H9 (cell line): Measurements from ENCODE around the gene CEP68. TPM values are rescaled to one million over a fixed set of nuclear protein-coding genes. Genes with fewer than 3 reads are reported as not detected.

Experiments
- DNase-seq: peaks from one replicate; pipeline ENCODE4 v3.0.0-alpha.2; 2017
- H2AFZ ChIP-seq: one replicate; pipeline ENCODE4 v1.6.1; 2013; ENCODE audit warnings: mild to moderate bottlenecking, low read length, control low read depth, moderate library complexity
- H2AK5ac ChIP-seq: 2 replicates; pipeline ENCODE4 v1.6.1; 2013; ENCODE audit warnings: low read length, control low read depth, mixed read lengths; ENCODE audit not compliant: insufficient read length
- H2BK120ac ChIP-seq: one replicate; pipeline ENCODE4 v1.6.1; 2013; ENCODE audit warnings: low read depth, mild to moderate bottlenecking, low read length, control low read depth, inconsistent platforms; ENCODE audit not compliant: poor library complexity, severe bottlenecking
- H2BK12ac ChIP-seq: 2 replicates; pipeline ENCODE4 v1.6.1; 2013; ENCODE audit warnings: low read length, control low read depth, mixed read lengths, low read depth; ENCODE audit not compliant: insufficient read length
- H2BK15ac ChIP-seq: 2 replicates; pipeline ENCODE4 v1.6.1; 2013; ENCODE audit warnings: low read depth, low read length, control low read depth
- H2BK20ac ChIP-seq: one replicate; pipeline ENCODE4 v1.6.1; 2013; ENCODE audit warnings: low read depth, mild to moderate bottlenecking, low read length, control low read depth, inconsistent platforms; ENCODE audit not compliant: poor library complexity, severe bottlenecking
- H2BK5ac ChIP-seq: 2 replicates; pipeline ENCODE4 v1.6.1; 2013; ENCODE audit warnings: low read length, control low read depth, mixed read lengths; ENCODE audit not compliant: insufficient read length
- H3K14ac ChIP-seq: 2 replicates; pipeline ENCODE4 v1.6.1; 2013; ENCODE audit warnings: low read length, control low read depth; ENCODE audit not compliant: insufficient read depth
- H3K18ac ChIP-seq: 2 replicates; pipeline ENCODE4 v1.6.1; 2013; ENCODE audit warnings: low read depth, mild to moderate bottlenecking, mixed read lengths, low read length, control low read depth; ENCODE audit not compliant: insufficient read length
- H3K23ac ChIP-seq: 2 replicates; pipeline ENCODE4 v1.6.1; 2013; ENCODE audit warnings: low read length, control low read depth, mixed read lengths, low read depth; ENCODE audit not compliant: insufficient read length
- H3K23me2 ChIP-seq: 2 replicates; pipeline ENCODE4 v1.6.1; 2013; ENCODE audit warnings: low read depth, mild to moderate bottlenecking, mixed read lengths, low read length, control low read depth; ENCODE audit not compliant: insufficient read length, poor library complexity, severe bottlenecking
- H3K27ac ChIP-seq: 2 replicates; pipeline ENCODE4 v1.5.1; 2013; ENCODE audit warnings: low read length, control low read depth, mixed read lengths, low read depth; ENCODE audit not compliant: insufficient read length
- H3K27me3 ChIP-seq: 2 replicates; pipeline ENCODE4 v1.6.1; 2013; ENCODE audit warnings: low read length, control low read depth, inconsistent platforms; ENCODE audit not compliant: insufficient read depth
- H3K4ac ChIP-seq: 2 replicates; pipeline ENCODE4 v1.6.1; 2013; ENCODE audit warnings: low read depth, mild to moderate bottlenecking, control low read depth, inconsistent platforms, low read length, moderate library complexity
- H3K4me1 ChIP-seq: 2 replicates; pipeline ENCODE4 v1.6.1; 2013; ENCODE audit warnings: low read length, control low read depth, inconsistent platforms; ENCODE audit not compliant: insufficient read depth
- H3K4me2 ChIP-seq: 2 replicates; pipeline ENCODE4 v1.6.1; 2013; ENCODE audit warnings: low read length, control low read depth, mixed read lengths; ENCODE audit not compliant: insufficient read length, insufficient read depth
- H3K56ac ChIP-seq: 2 replicates; pipeline ENCODE4 v1.6.1; 2013; ENCODE audit warnings: low read depth, mild to moderate bottlenecking, mixed read lengths, low read length, control low read depth; ENCODE audit not compliant: insufficient read length
- H3K79me1 ChIP-seq: 2 replicates; pipeline ENCODE4 v1.6.1; 2013; ENCODE audit warnings: low read depth, mild to moderate bottlenecking, moderate library complexity, low read length, control low read depth, inconsistent platforms; ENCODE audit not compliant: insufficient read depth, poor library complexity, severe bottlenecking
- H3K79me2 ChIP-seq: 2 replicates; pipeline ENCODE4 v1.6.1; 2013; ENCODE audit warnings: low read length, control low read depth, inconsistent platforms; ENCODE audit not compliant: insufficient read depth
- H3K9ac ChIP-seq: 2 replicates; pipeline ENCODE4 v1.6.1; 2013; ENCODE audit warnings: low read length, control low read depth, mixed read lengths; ENCODE audit not compliant: insufficient read length; ENCODE audit errors: extremely low read depth
- H3K9me3 ChIP-seq: one replicate; pipeline ENCODE4 v1.6.1; 2013; ENCODE audit warnings: low read depth, low read length, inconsistent platforms; ENCODE audit not compliant: control insufficient read depth
- H3T11ph ChIP-seq: one replicate; pipeline ENCODE4 v1.6.1; 2013; ENCODE audit warnings: mild to moderate bottlenecking, low read length, control low read depth, inconsistent platforms
- H4K20me1 ChIP-seq: one replicate; pipeline ENCODE4 v1.6.1; 2013; ENCODE audit not compliant: control insufficient read depth, insufficient read length, insufficient read depth
- H4K5ac ChIP-seq: 2 replicates; pipeline ENCODE4 v1.6.1; 2013; ENCODE audit warnings: low read depth, mild to moderate bottlenecking, mixed read lengths, low read length, control low read depth; ENCODE audit not compliant: insufficient read length
- H4K8ac ChIP-seq: replicated peaks from 2 replicates; pipeline ENCODE4 v1.6.1; 2013; ENCODE audit warnings: low read length, control low read depth, mixed read lengths, low read depth; ENCODE audit not compliant: insufficient read length
- H4K91ac ChIP-seq: 2 replicates; pipeline ENCODE4 v1.6.1; 2013; ENCODE audit warnings: low read depth, mild to moderate bottlenecking, moderate library complexity, mixed read lengths, low read length, control low read depth; ENCODE audit not compliant: insufficient read length
- H3K27ac Mint-ChIP-seq, 3 experiments: 2 replicates in 2 of 3; 3 replicates in 1 of 3; pipeline ENCODE4 v1.8.0; 2020 to 2021; ENCODE audit warnings: mixed read lengths in 3 of 3, mild to moderate bottlenecking in 1 of 3, moderate library complexity in 1 of 3
- H3K27me3 Mint-ChIP-seq: 2 replicates; pipeline ENCODE4 v1.8.0; 2021; ENCODE audit warnings: low read depth, mild to moderate bottlenecking, moderate library complexity, mixed read lengths
- H3K36me3 Mint-ChIP-seq, 3 experiments: 2 replicates in 2 of 3; 3 replicates in 1 of 3; pipeline ENCODE4 v1.8.0; 2020 to 2021; ENCODE audit warnings: low read depth in 3 of 3, mixed read lengths in 3 of 3; ENCODE audit not compliant: insufficient read depth in 1 of 3
- H3K4me1 Mint-ChIP-seq, 2 experiments: 2 replicates each; pipeline ENCODE4 v1.8.0; 2020; ENCODE audit warnings: mixed read lengths in 2 of 2
- H3K4me3 Mint-ChIP-seq, 2 experiments: 2 replicates in 1 of 2; 3 replicates in 1 of 2; pipeline ENCODE4 v1.8.0; 2020 to 2021; ENCODE audit warnings: mild to moderate bottlenecking in 2 of 2, mixed read lengths in 2 of 2, moderate library complexity in 1 of 2
- H3K9me3 Mint-ChIP-seq, 2 experiments: 2 replicates in 1 of 2; 3 replicates in 1 of 2; pipeline ENCODE4 v1.8.0; 2020; ENCODE audit warnings: mild to moderate bottlenecking in 2 of 2, mixed read lengths in 2 of 2, moderate library complexity in 1 of 2
- WGBS: extraction: QIAGEN DNeasy Blood & Tissue Kit; methylation state at CpG from one replicate; pipeline ENCODE4 v1.1.7; 2013; ENCODE audit warnings: missing lambda C conversion rate, low lambda C conversion rate, mixed read lengths; ENCODE audit not compliant: insufficient read length; ENCODE audit errors: extremely low coverage; 5-methylcytosine and 5-hydroxymethylcytosine counted together
- total RNA-seq: library from RNA; stranded (reverse); gene quantifications from 2 replicates; pipeline ENCODE4 v1.2.1, GENCODE V29; 2021
- TF ChIP-seq, protein P1 (sequence below): fragments of 200-600 bp; sonication (generic); conservative IDR thresholded peaks from 3 replicates; pipeline ENCODE4 v1.8.0; 2021; ENCODE audit warnings: antibody characterized with exemption, mild to moderate bottlenecking

The CEP68 gene
- total RNA-seq, 1 experiment from 2014 or later, result 20.2 TPM

DNA sequence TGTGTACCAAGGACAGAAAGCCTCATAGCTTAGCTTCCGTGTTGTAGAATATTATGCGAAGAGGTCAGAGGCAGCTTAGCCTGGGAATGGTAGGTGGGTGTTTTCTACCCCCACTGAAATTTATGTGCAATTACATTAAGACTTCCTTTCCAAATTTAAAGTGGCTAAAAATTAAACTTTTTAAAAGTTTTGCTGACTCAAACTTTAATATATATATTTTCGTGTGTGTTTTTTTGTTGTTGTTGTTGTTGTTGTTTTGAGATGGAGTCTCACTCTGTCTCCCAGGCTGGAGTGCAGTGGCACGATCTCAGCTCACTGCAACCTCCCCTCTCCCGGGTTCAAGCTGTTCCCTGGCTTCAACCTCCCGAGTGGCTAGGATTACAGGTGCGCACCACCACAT is 77.9 kb downstream of the CEP68 start:
- Histone ChIP-seq H2BK5ac (no peak overlapping the region), H4K8ac (no peak overlapping the region), H3K14ac (no peak overlapping the region), H3T11ph (no peak overlapping the region), H2AK5ac (no peak overlapping the region), H4K20me1 (no peaks in the 10 kb centered on the region), H3K27me3 (no peaks in the 10 kb centered on the region), H3K56ac (no peak overlapping the region), H3K4ac (no peak overlapping the region), H3K18ac (no peak overlapping the region), H3K23ac (no peak overlapping the region), H4K91ac (no peak overlapping the region), H3K27ac (no peak overlapping the region), H4K5ac (no peak overlapping the region), H2BK12ac (no peak overlapping the region), H3K79me1 (no peaks in the 10 kb centered on the region), H2BK120ac (no peak overlapping the region), H2BK20ac (no peak overlapping the region), H3K23me2 (no peaks in the 10 kb centered on the region), H2BK15ac (no peak overlapping the region), H2AFZ (no peak overlapping the region), H3K79me2 (peaks cover 3% of the 10 kb centered on the region; the same call in 1 of the 2 replicates), H3K9me3 (no peaks in the 10 kb centered on the region), H3K9ac (no peak overlapping the region), H3K4me2 (no peak overlapping the region), H3K4me1 (no peaks in the 10 kb centered on the region)
- H3K36me3 Mint-ChIP-seq, result peaks cover 0 to 3% (median 0%) of the 10 kb centered on the region in 3 experiments; a peak in 2 of 7 replicates
- H3K27me3 Mint-ChIP-seq, result no peaks in the 10 kb centered on the region
- H3K4me1 Mint-ChIP-seq, result peaks cover under 1 to 13% of the 10 kb centered on the region in 2 experiments
- H3K4me3 Mint-ChIP-seq, result no peak overlapping the region
- no peak overlapping the region for H3K27ac Mint-ChIP-seq
- no CpG with 5 or more reads among the region's 7 CpGs for WGBS
- no peaks in the 10 kb centered on the region; a peak in 1 of 5 replicates for H3K9me3 Mint-ChIP-seq
- no peak for DNase-seq
- TF ChIP-seq, protein P1, sequence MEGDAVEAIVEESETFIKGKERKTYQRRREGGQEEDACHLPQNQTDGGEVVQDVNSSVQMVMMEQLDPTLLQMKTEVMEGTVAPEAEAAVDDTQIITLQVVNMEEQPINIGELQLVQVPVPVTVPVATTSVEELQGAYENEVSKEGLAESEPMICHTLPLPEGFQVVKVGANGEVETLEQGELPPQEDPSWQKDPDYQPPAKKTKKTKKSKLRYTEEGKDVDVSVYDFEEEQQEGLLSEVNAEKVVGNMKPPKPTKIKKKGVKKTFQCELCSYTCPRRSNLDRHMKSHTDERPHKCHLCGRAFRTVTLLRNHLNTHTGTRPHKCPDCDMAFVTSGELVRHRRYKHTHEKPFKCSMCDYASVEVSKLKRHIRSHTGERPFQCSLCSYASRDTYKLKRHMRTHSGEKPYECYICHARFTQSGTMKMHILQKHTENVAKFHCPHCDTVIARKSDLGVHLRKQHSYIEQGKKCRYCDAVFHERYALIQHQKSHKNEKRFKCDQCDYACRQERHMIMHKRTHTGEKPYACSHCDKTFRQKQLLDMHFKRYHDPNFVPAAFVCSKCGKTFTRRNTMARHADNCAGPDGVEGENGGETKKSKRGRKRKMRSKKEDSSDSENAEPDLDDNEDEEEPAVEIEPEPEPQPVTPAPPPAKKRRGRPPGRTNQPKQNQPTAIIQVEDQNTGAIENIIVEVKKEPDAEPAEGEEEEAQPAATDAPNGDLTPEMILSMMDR, result no peak
